Fibroblast of lung (primary cell): ENCODE measurements around the gene TMEM203.

Experiments used
- EZH2 ChIP-seq: IDR thresholded peaks from 2 replicates; pipeline ENCODE4 v1.5.1; 2012; ENCODE audit warnings: low read length, control low read depth, mild to moderate bottlenecking; ENCODE audit errors: missing control alignments
- TF ChIP-seq, protein P1 (sequence below), 2 donors: IDR thresholded peaks in 1 of 2; conservative IDR thresholded peaks in 1 of 2; 1 replicate in 1 of 2; 2 replicates in 1 of 2; pipeline ENCODE4 v1.5.1; 2011 to 2012; ENCODE audit warnings: low read length in 2 of 2, control low read depth in 1 of 2, inconsistent platforms in 1 of 2, low read depth in 1 of 2, mild to moderate bottlenecking in 1 of 2

- TF ChIP-seq, protein P1, sequence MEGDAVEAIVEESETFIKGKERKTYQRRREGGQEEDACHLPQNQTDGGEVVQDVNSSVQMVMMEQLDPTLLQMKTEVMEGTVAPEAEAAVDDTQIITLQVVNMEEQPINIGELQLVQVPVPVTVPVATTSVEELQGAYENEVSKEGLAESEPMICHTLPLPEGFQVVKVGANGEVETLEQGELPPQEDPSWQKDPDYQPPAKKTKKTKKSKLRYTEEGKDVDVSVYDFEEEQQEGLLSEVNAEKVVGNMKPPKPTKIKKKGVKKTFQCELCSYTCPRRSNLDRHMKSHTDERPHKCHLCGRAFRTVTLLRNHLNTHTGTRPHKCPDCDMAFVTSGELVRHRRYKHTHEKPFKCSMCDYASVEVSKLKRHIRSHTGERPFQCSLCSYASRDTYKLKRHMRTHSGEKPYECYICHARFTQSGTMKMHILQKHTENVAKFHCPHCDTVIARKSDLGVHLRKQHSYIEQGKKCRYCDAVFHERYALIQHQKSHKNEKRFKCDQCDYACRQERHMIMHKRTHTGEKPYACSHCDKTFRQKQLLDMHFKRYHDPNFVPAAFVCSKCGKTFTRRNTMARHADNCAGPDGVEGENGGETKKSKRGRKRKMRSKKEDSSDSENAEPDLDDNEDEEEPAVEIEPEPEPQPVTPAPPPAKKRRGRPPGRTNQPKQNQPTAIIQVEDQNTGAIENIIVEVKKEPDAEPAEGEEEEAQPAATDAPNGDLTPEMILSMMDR (conservative IDR thresholded peaks at IDR 0.05 in 1 of 2, IDR thresholded peaks at IDR 0.05 in 1 of 2; ENCODE audit: low read depth in 1 of 2, low read length in 2 of 2), result no peak
- no peak for TF ChIP-seq EZH2
These were observed 34.8 kb downstream of the TMEM203 start for GRCh38 chr9:137170486-137171148.
